Smooth muscle cell (in vitro differentiated cells): ENCODE data around the gene TAF3. TPM values are rescaled to one million over a fixed set of nuclear protein-coding genes. Genes with fewer than 3 reads are reported as not detected.

Experiments
- DNase-seq: peaks from one replicate; lab custom pipeline; 2025; ENCODE audit not compliant: unreplicated experiment; lab: John Stamatoyannopoulos, UW
- H2AFZ ChIP-seq: fragments of 200-600 bp; sonication (generic); 2 replicates; pipeline ENCODE4 v1.6.0; 2016; ENCODE audit warnings: antibody characterized with exemption, low read depth, mild to moderate bottlenecking
- H3F3A ChIP-seq: fragments of 200-600 bp; sonication (generic); 2 replicates; pipeline ENCODE4 v1.6.0; 2017; ENCODE audit warnings: antibody characterized with exemption, low read depth
- H3K27ac ChIP-seq: fragments of 200-600 bp; sonication (generic); 2 replicates; pipeline ENCODE4 v1.5.1; 2016; ENCODE audit warnings: low read depth, mild to moderate bottlenecking
- H3K27me3 ChIP-seq: fragments of 200-600 bp; sonication (generic); 2 replicates; pipeline ENCODE4 v1.6.1; 2016; ENCODE audit warnings: low read depth, mild to moderate bottlenecking
- H3K36me3 ChIP-seq: fragments of 200-600 bp; sonication (generic); 2 replicates; pipeline ENCODE4 v1.5.1; 2016; ENCODE audit warnings: low read depth
- H3K4me1 ChIP-seq: fragments of 200-600 bp; sonication (generic); 2 replicates; pipeline ENCODE4 v1.5.1; 2016; ENCODE audit warnings: low read depth
- H3K4me2 ChIP-seq: fragments of 200-600 bp; sonication (generic); 2 replicates; pipeline ENCODE4 v1.6.0; 2016; ENCODE audit warnings: mild to moderate bottlenecking
- H3K4me3 ChIP-seq: fragments of 200-600 bp; sonication (generic); 2 replicates; pipeline ENCODE4 v1.5.1; 2016; ENCODE audit warnings: mild to moderate bottlenecking
- H3K79me2 ChIP-seq: fragments of 200-600 bp; sonication (generic); 2 replicates; pipeline ENCODE4 v1.6.0; 2016; ENCODE audit warnings: low read depth, mild to moderate bottlenecking
- H3K9ac ChIP-seq: fragments of 200-600 bp; sonication (generic); 2 replicates; pipeline ENCODE4 v1.6.0; 2016; ENCODE audit warnings: low read depth
- H3K9me3 ChIP-seq: fragments of 200-600 bp; sonication (generic); replicated peaks from 2 replicates; pipeline ENCODE4 v1.5.1; 2016; ENCODE audit warnings: low read depth
- H4K20me1 ChIP-seq: fragments of 200-600 bp; sonication (generic); 2 replicates; pipeline ENCODE4 v1.6.0; 2016; ENCODE audit warnings: low read depth
- CTCF ChIP-seq: fragments of 200-600 bp; sonication (generic); IDR thresholded peaks from 2 replicates; pipeline ENCODE4 v1.5.1; 2017; ENCODE audit warnings: borderline replicate concordance, mild to moderate bottlenecking, antibody characterized with exemption; ENCODE audit not compliant: insufficient read depth, poor library complexity, severe bottlenecking
- WGBS: methylation state at CpG from one replicate; pipeline ENCODE4 v1.1.7; 2016; ENCODE audit warnings: low lambda C conversion rate; 5-methylcytosine and 5-hydroxymethylcytosine counted together
- polyA plus RNA-seq: library from polyadenylated mRNA; unstranded; fragments of >200 nt; fragmentation: Nextera tagmentation; extraction: Ambion mirVana; gene quantifications from 2 replicates; pipeline ENCODE4 v1.2.1, GENCODE V29; 2016
- total RNA-seq: library from RNA; depleted of rRNA; stranded (reverse); fragments of >200 nt; gene quantifications from 2 replicates; pipeline ENCODE4 v1.2.3, GENCODE V29; 2014

Gene TAF3
- total and polyA plus RNA-seq, 2 experiments from 2014 or later: 3.7 to 7.0 TPM

- no peak for DNase-seq
- H3K79me2 ChIP-seq: peaks cover 28% of the 10 kb centered on the region
- 55% methylated on average over 26 of the region's 45 CpGs for WGBS
- no peak for TF ChIP-seq CTCF
- no peak overlapping the region for H2AFZ ChIP-seq
- H3K36me3 ChIP-seq: no peaks in the 10 kb centered on the region
- H3F3A ChIP-seq: peaks cover 7% of the 10 kb centered on the region
- H3K4me2 ChIP-seq: peak overlapping the region; percentile 88
- no peaks in the 10 kb centered on the region for H3K27me3 ChIP-seq
- peaks cover 21% of the 10 kb centered on the region for H4K20me1 ChIP-seq
- H3K27ac ChIP-seq: peak overlapping the region; percentile 53
- peaks cover 45% of the 10 kb centered on the region for H3K4me1 ChIP-seq
- peak overlapping the region; percentile 24 for H3K4me3 ChIP-seq
- no peak overlapping the region for H3K9ac ChIP-seq
- H3K9me3 ChIP-seq: no peaks in the 10 kb centered on the region
Measured at GRCh38 chr10:8058274-8059111, 240.2 kb downstream of the TAF3 start.

GRCh38 chr10:8059191-8059936 is 241.1 kb downstream of the TAF3 start:
- peak overlapping the region; percentile 60 for H3K27ac ChIP-seq
- H3K36me3 ChIP-seq: no peaks in the 10 kb centered on the region
- peaks cover 3% of the 10 kb centered on the region for H3F3A ChIP-seq
- TF ChIP-seq CTCF: no peak
- H3K9ac ChIP-seq: no peak overlapping the region
- H4K20me1 ChIP-seq: peaks cover 21% of the 10 kb centered on the region
- H3K79me2 ChIP-seq: peaks cover 28% of the 10 kb centered on the region
- peaks cover 50% of the 10 kb centered on the region for H3K4me1 ChIP-seq
- H3K4me3 ChIP-seq: peak overlapping the region; percentile 24
- H2AFZ ChIP-seq: peak overlapping the region; percentile 8
- peak overlapping the region; percentile 88 for H3K4me2 ChIP-seq
- no peaks in the 10 kb centered on the region for H3K9me3 ChIP-seq
- no peak for DNase-seq
- 60% methylated on average over 16 of the region's 16 CpGs for WGBS
- H3K27me3 ChIP-seq: no peaks in the 10 kb centered on the region

GRCh38 chr10:8060010-8060703 is 241.9 kb downstream of the TAF3 start:
- TF ChIP-seq CTCF: no peak
- Histone ChIP-seq H3K27me3 (no peaks in the 10 kb centered on the region), H3K4me3 (peak overlapping the region; percentile 24), H3K27ac (peak overlapping the region; percentile 60), H3K36me3 (no peaks in the 10 kb centered on the region), H3K79me2 (peaks cover 25% of the 10 kb centered on the region), H2AFZ (peak overlapping the region; percentile 8), H3F3A (peaks cover 3% of the 10 kb centered on the region), H3K4me2 (peak overlapping the region; percentile 88), H4K20me1 (peaks cover 21% of the 10 kb centered on the region), H3K4me1 (peaks cover 47% of the 10 kb centered on the region), H3K9me3 (no peaks in the 10 kb centered on the region), H3K9ac (peak overlapping the region; percentile 17)
- 14% methylated on average over 15 of the region's 15 CpGs for WGBS
- DNase-seq: no peak
